Measurements from ENCODE around the gene CYB561D1.

The CYB561D1 gene

GRCh38 chr1:109531380-109531779 lies 37.5 kb downstream of the CYB561D1 start:
- DNase-seq: no peak

- no peak for DNase-seq
Observed at GRCh38 chr1:109531826-109532364, 38.0 kb downstream of the CYB561D1 start.

- DNase-seq: peak; percentile 38
Observed at GRCh38 chr1:109532365-109533136, 38.7 kb downstream of the CYB561D1 start.

- DNase-seq: no peak
Observed at GRCh38 chr1:109534307-109534858, 40.5 kb downstream of the CYB561D1 start.

GRCh38 chr1:109535481-109535880 lies 41.6 kb downstream of the CYB561D1 start:
- DNase-seq: no peak

- DNase-seq: no peak
Observed at GRCh38 chr1:109535971-109536491, 42.1 kb downstream of the CYB561D1 start.

GRCh38 chr1:109537450-109538178 lies 43.7 kb downstream of the CYB561D1 start:
- no peak for DNase-seq

GRCh38 chr1:109538827-109539555 lies 45.1 kb downstream of the CYB561D1 start:
- DNase-seq: no peak

- no peak for DNase-seq
Observed at GRCh38 chr1:109539676-109540075, 45.8 kb downstream of the CYB561D1 start, which contains the start of gene GPR61. Gene GPR61, plus strand, starts transcription at chr1:109539872. Its CDS starts 3,151 bp downstream, at chr1:109543023.

GRCh38 chr1:109541102-109541501 lies 47.2 kb downstream of the CYB561D1 start:
- no peak for DNase-seq

- no peak for DNase-seq
Observed at GRCh38 chr1:109542657-109543056, 48.8 kb downstream of the CYB561D1 start.

GRCh38 chr1:109543283-109543987 lies 49.5 kb downstream of the CYB561D1 start:
- DNase-seq: no peak

- DNase-seq: no peak
Observed at GRCh38 chr1:109543988-109544735, 50.3 kb downstream of the CYB561D1 start.

GRCh38 chr1:109546311-109547109 lies 52.6 kb downstream of the CYB561D1 start:
- peak; percentile 72 for DNase-seq

- DNase-seq: no peak
Observed at GRCh38 chr1:109547463-109548320, 53.8 kb downstream of the CYB561D1 start.

- peak; percentile 92 for DNase-seq
Observed at GRCh38 chr1:109548321-109549267, 54.7 kb downstream of the CYB561D1 start, which contains the start of gene GNAI3. Gene GNAI3, plus strand, starts transcription at chr1:109548615. Its CDS starts 106 bp downstream, at chr1:109548721.

All from NCI-H510A (cell line).